GM18951 (cell line): Measurements from ENCODE around the gene OR14A2.
"Not testable (repeated sequence)": the region's sequence is repeated elsewhere in the genome, so short reads cannot be mapped to it uniquely, and the experiment has no call there.

Experiments used
- POLR2A ChIP-seq: IDR thresholded peaks from 4 replicates; pipeline ENCODE4 v1.6.1; 2011; ENCODE audit warnings: mild to moderate bottlenecking; ENCODE audit not compliant: insufficient read length, insufficient read depth; ENCODE audit errors: extremely low read depth
- in situ Hi-C: fragments of 300-500 bp; cut with MboI; formaldehyde crosslinking; loops from one replicate; pipeline ENCODE4 v1.12.0; 2022; ENCODE audit warnings: low sequenced_read_pairs, mixed read lengths, inconsistent platforms; ENCODE audit not compliant: unreplicated experiment

OR14A2 gene

DNA sequence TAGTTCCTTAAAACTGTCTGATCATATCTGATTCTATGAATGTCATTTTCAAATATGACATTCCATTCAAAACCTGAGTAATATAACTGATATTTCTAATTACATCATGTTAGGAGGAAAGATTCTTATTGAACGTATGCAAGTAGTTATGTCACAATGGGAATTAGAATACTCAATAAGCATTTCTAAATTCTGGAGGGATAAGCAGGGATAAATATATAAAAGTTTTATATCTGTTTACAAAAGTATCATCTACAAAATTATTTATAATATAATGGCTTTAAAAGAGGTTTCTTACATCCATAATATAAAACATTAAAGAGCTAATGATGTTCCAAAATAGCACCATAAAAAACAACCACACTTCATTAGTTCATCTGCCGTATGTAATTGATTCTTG lies at the start of gene OR14A2:
Gene OR14A2 (minus strand): TSS at position 101 of the 400 bp plus-strand sequence.
- in situ Hi-C loops: no loop called here
- TF ChIP-seq POLR2A: no peak

DNA sequence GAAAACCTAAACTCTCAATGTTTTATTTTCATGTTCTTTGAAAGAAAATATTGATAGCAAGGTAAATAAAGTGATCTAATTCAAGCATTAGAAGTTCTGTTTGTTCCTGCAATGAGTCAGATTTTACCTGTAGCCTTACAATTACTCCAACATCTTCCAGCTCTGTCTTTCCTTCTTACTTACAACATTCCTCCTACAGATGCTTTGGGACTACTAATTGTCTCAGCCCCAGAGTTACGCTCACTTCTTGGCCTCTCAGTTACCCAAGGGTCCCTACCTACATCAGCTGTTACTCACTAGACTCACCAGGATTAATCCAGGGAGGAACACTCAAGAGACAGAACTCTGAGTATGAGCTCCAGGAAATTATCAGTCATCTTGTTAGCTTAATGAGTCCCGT lies 49.6 kb upstream of the OR14A2 start:
- no peak for TF ChIP-seq POLR2A
- in situ Hi-C loops: no loop called here

DNA sequence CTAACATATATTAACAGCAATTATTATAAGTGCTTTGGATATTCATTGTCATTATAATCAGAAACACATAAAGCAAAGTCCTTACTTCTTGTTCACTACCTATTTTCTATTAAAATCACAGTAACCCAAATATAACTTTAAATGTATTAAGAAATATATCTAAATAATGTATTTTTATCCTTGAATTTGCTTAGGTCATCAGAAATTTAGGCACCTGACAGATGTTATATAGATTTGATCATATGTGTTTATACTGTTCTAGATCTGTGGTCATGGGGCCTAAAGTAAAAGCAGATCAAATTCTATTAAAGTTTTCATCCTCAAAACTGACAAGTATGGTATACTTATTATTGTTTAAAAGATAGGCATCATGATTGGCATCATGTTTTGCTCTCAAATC lies 21.7 kb upstream of the OR14A2 start:
- in situ Hi-C loops: no loop called here
- no peak for TF ChIP-seq POLR2A

DNA sequence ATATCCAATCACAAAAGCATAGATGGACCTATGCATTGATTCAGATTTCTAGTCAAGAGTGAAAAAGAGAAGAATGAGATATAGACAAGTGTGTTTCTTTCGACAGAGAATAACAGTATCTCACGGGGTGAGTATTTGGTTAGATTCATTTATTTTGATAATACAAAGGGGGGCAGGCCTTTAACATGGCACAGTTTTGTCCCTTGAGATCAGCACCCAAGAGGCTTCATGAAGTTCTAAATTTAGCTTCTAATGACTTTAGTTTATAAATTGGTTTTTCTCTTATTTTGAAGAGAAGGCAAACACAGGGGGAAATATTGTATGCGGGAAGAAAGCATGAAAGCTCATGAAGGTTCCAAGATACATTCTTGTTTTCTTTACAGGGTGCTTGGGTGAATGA lies 12.5 kb upstream of the OR14A2 start, which contains the start of gene OR1C1:
Gene OR1C1 (minus strand): TSS at position 101 of the 400 bp plus-strand sequence. CDS start 2,150 bp downstream, outside the sequence.
- no peak for TF ChIP-seq POLR2A

DNA sequence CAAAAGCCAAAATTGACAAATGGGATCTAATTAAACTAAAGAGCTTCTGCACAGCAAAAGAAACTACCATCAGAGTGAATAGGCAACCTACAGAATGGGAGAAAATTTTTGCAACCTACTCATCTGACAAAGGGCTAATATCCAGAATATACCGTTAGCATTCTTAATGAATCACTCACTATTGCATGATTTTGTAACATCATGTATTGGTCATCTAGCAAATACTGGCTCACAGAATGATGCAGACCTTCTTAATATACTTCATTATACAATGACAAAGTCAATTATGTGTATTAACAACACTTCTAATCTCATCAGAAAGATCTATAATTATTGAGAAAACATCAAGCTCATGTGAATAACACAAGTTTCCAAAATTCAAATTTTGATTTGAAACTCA lies 6.4 kb upstream of the OR14A2 start:
- in situ Hi-C loops: not testable (repeated sequence)

More for the DNA sequence above, 12.5 kb upstream of the OR14A2 start, which contains the start of gene OR1C1:
- in situ Hi-C loops: no loop called here

DNA sequence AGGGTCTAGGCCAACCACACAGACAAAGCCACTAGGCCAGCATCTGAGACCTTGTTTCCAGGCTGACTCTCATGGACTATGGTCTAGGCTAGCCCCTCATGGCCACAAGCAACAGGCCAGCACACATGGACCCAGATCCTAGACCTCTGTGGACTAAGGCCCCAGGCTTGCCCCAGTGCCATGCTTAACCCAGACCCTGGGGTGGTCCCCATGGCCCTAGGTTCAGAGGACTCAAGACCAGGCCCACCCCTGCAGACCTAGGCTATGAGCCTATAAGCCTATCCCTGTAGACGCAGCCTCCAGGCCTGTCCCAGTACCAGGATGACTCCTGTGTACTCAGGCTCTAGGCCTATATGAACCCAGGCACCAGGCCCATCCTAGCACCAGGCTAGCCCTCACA lies 1.9 kb upstream of the OR14A2 start:
- no peak for TF ChIP-seq POLR2A
- in situ Hi-C loops: no loop called here

DNA sequence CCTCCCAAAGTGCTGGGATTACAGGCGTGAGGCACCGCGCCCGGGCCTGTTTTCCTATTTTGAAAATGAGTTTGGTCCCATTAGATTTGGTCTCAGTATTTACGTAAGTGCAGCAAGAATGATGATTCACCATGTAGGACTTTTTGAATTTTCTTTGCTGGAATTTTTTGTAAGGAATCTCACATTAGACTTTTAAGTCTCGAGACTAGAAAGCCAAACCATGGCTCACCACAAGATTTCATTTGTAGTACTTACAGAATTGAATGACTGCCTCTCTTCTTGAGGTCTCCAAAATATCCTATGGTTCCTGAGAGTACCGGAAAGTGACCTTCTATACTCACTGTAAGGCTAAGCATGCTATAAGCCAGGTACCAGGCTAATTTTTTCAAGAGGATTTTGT lies 325 bp downstream of the OR14A2 start:
- in situ Hi-C loops: no loop called here
- TF ChIP-seq POLR2A: no peak

DNA sequence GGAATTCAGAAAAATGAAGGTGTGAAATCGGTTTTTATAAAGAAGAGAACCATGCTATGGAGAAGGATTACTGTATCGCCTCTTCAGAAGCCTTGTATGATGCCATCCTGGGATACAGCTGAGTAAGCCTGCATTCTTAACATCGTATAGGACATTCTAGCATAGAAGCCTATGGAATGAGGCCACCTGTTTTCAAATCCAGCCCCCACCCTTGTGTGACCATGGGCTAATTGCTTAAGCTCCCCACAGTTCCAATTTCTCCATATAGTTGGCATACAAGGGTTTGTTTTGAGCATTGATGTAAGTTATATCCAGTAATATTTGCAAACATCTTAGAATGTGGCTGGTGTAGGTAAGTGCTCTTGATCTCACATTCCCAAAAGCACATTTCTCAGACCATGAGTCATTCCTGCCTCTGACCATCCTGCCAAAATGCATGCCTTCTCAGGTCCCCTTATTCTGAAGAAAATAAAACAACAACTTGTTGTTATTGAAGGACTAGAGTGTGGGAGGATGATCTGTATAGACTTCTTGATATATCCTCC lies 1.5 kb downstream of the OR14A2 start:
- in situ Hi-C loops: no loop called here
- no peak for TF ChIP-seq POLR2A

DNA sequence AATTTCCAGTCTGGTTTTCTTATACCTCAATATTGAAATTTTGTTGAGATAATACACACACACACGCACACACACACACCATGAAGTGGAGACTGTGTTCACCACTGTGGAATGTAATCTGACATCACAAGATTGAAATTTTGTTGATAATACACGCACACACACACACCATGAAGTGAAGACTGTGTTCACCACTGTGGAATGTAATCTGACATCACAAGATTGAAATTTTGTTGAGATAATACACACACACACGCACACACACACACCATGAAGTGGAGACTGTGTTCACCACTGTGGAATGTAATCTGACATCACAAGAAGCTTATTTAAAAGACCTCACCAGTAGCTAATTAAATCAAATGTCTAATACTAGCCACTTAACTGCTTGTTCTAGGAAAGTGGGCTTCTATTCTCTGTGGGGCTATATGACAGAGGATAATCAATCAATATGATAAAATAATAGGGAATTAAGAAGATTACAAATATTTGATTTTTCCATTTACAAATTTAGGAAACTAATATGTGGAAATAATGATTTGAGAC lies 5.7 kb downstream of the OR14A2 start:
- in situ Hi-C loops: not testable (repeated sequence)

DNA sequence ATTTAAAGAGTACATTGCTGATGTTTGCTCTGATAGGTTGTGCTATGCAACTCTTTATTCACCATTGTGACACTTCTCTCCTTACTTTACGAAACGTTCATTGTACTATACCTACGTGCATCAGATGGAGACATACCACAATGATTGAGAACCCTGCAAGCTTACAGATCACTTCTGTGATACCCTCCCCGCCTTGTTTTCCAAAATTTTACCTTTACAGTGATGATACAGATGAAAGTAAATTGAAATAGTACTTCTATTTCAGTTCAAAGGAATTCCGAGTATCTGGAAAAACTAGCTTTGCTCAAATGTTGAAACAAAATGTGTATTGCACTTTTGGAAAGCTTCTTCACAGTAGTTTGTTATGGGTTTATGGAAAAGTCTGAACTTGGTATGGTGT lies 6.2 kb downstream of the OR14A2 start:
- in situ Hi-C loops: no loop called here
- no peak for TF ChIP-seq POLR2A

DNA sequence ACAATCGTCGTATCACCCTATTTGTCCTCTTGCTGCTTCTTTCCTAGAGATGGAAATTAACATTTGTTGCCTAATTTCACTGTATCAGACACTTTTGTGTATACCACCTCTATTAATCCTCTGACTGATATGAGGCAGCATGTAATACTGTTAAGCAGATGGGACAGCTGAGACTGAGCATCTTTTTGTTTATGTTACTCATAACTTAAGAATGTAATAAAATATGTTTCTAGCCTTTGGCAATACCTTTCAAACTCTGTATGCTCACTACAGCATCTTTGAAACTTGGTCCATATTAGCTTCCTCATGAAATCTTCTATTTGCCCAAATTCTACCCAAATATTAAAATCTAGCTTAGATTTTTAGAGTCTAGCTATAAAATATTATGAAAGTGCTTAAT lies 7.2 kb downstream of the OR14A2 start:
- no peak for TF ChIP-seq POLR2A
- in situ Hi-C loops: no loop called here

DNA sequence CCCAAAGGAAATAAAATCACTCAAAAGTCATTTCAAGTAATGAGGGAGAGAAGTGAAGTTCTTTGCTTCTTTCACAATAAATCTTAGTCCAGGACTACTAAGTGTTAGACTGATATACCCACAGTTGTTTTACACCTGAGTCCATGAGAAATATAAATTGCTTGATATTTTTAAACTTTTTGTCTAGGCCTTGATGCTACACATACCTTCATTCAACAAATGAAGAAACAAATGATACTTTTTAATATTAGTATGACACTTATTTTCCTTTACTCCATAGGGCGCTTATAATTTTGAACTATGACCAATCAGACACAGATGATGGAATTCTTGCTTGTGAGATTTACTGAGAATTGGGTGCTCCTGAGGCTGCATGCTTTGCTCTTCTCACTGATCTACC lies 9.6 kb downstream of the OR14A2 start, which contains the start of gene OR14K1:
Gene OR14K1 (plus strand): TSS at position 301 of the 400 bp plus-strand sequence. CDS start 0 bp downstream, at position 301.
- TF ChIP-seq POLR2A: no peak
- in situ Hi-C loops: no loop called here

DNA sequence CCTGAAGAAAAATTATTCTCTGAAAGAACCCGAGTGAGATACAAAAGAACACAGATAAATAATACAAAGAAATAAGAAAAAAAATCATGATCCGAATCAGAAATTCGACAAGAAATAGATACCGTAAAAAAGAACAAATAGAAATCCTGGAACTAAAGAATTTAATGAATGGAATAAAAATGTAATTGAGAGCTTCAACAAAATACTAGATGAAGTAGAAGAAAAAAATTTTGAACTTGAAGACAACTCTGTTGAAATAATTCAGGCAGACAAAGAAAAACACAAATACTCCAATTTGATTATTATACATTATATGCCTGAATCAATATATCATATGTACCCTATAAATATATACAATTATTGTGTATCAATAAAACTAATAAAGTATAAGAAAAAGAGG lies 26.7 kb downstream of the OR14A2 start:
- TF ChIP-seq POLR2A: no peak
- in situ Hi-C loops: no loop called here

DNA sequence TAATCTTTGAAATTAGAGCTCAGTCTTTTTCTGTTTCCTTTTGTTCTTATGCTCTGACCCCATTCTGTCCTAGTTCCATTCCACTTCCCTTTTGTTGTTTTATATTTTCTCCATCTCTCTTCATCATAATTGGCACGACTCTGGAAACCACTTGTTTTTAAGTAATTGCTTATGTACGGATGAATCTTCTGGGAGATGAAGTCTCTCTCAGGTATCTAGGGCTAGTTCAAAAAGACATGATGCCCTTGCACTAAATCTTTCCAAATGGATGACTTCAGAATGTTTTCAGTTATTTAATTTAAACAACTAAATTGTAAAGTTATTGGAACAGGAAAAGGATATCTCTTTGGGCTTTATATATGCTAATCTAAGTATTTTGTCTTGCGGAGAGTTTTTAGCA lies 31.4 kb downstream of the OR14A2 start, which contains the start of gene OR6F1:
Gene OR6F1 (minus strand): TSS at position 101 of the 400 bp plus-strand sequence. CDS start 3,891 bp downstream, outside the sequence.
- TF ChIP-seq POLR2A: no peak
- in situ Hi-C loops: no loop called here
